SK-N-SH (cell line): ENCODE data around the gene OR6B2. TPM values are rescaled to one million over a fixed set of nuclear protein-coding genes. Genes with fewer than 3 reads are reported as not detected.

ENCODE experiments used
- CTCF ChIA-PET: fragments of 300-600, 350-600 bp; formaldehyde crosslinking; extraction: SDS; loops from one replicate; lab custom pipeline; 2021; lab: Yijun Ruan, JAX
- POLR2A ChIA-PET: fragments of 350-600 bp; sonication (Branson Sonifier 250); formaldehyde crosslinking; extraction: SDS; loops from one replicate; lab custom pipeline; 2020; ENCODE audit warnings: antibody characterized with exemption, inconsistent platforms; lab: Yijun Ruan, JAX
- DNase-seq: peaks from one replicate; pipeline ENCODE4 v3.0.0; 2012
- H2AFZ ChIP-seq: fragments of 200-600 bp; sonication (generic); 2 replicates; pipeline ENCODE4 v1.8.1; 2016; ENCODE audit warnings: antibody characterized with exemption, mild to moderate bottlenecking, low read depth
- H3F3A ChIP-seq: fragments of 200-600 bp; sonication (generic); replicated peaks from 2 replicates; pipeline ENCODE3; 2016; ENCODE audit warnings: antibody characterized with exemption, mild to moderate bottlenecking; ENCODE audit not compliant: insufficient read depth
- H3K27ac ChIP-seq, 2 experiments: fragments of 200-500 bp in 1 of 2; fragments of 200-600 bp in 1 of 2; sonication (Bioruptor generic) in 1 of 2; sonication (generic), shearing (Covaris generic) in 1 of 2; 2 replicates each; pipeline versions ENCODE4 v1.5.1 to v1.6.1; 2014 to 2016; ENCODE audit warnings: low read depth in 2 of 2, inconsistent platforms in 1 of 2, low read length in 1 of 2, mild to moderate bottlenecking in 1 of 2, mixed read lengths in 1 of 2
- H3K27me3 ChIP-seq: fragments of 200-600 bp; sonication (generic), shearing (Covaris generic); 2 replicates; pipeline ENCODE4 v1.6.1; 2016; ENCODE audit warnings: mixed run types; ENCODE audit not compliant: insufficient read depth
- H3K36me3 ChIP-seq, 2 experiments: fragments of 200-500 bp in 1 of 2; fragments of 200-600 bp in 1 of 2; sonication (Bioruptor generic) in 1 of 2; sonication (generic) in 1 of 2; replicated peaks in 1 of 2; 2 replicates each; pipeline versions ENCODE3 to v1.5.1; 2014 to 2016; ENCODE audit warnings: low read length in 1 of 2, mild to moderate bottlenecking in 1 of 2; ENCODE audit not compliant: insufficient read depth in 2 of 2, control insufficient read depth in 1 of 2
- H3K4me1 ChIP-seq, 2 experiments: fragments of 200-500 bp in 1 of 2; fragments of 200-600 bp in 1 of 2; sonication (Bioruptor generic) in 1 of 2; sonication (generic), shearing (Covaris generic) in 1 of 2; 2 replicates each; pipeline versions ENCODE4 v1.5.1 to v1.6.1; 2014 to 2016; ENCODE audit warnings: low read depth in 1 of 2, low read length in 1 of 2, mixed run types in 1 of 2; ENCODE audit not compliant: insufficient read depth in 2 of 2, control insufficient read depth in 1 of 2
- H3K4me2 ChIP-seq: fragments of 200-600 bp; sonication (generic), shearing (Covaris generic); 2 replicates; pipeline ENCODE4 v1.6.1; 2017; ENCODE audit warnings: mixed run types
- H3K4me3 ChIP-seq, 2 experiments: fragments of 200-500 bp in 1 of 2; fragments of 200-600 bp in 1 of 2; sonication (Bioruptor generic) in 1 of 2; sonication (generic), shearing (Covaris generic) in 1 of 2; 2 replicates each; pipeline versions ENCODE4 v1.5.1 to v1.8.1; 2014 to 2016; ENCODE audit warnings: low read depth in 2 of 2, inconsistent platforms in 1 of 2, low read length in 1 of 2, mild to moderate bottlenecking in 1 of 2, mixed read lengths in 1 of 2, moderate library complexity in 1 of 2
- H3K79me2 ChIP-seq: fragments of 200-600 bp; sonication (generic); 2 replicates; pipeline ENCODE4 v1.8.1; 2017; ENCODE audit warnings: mild to moderate bottlenecking; ENCODE audit not compliant: insufficient read depth
- H3K9ac ChIP-seq: fragments of 200-600 bp; sonication (generic); 2 replicates; pipeline ENCODE4 v1.6.1; 2017; ENCODE audit warnings: mixed run types
- H3K9me2 ChIP-seq: fragments of 200-600 bp; sonication (generic); 2 replicates; pipeline ENCODE4 v1.6.1; 2017; ENCODE audit warnings: mixed run types
- H3K9me3 ChIP-seq: fragments of 200-600 bp; sonication (generic); 2 replicates; pipeline ENCODE4 v1.6.1; 2017; ENCODE audit warnings: mixed run types, mild to moderate bottlenecking, moderate library complexity
- H4K20me1 ChIP-seq: fragments of 200-600 bp; sonication (generic); 2 replicates; pipeline ENCODE4 v1.6.1; 2017; ENCODE audit warnings: mild to moderate bottlenecking, mixed run types; ENCODE audit not compliant: insufficient read depth
- ELF1 ChIP-seq: IDR thresholded peaks from 2 replicates; pipeline ENCODE4 v1.4.0; 2012
- EP300 ChIP-seq, 2 experiments: IDR thresholded peaks; 2 replicates each; pipeline versions ENCODE4 v1.4.0 to v1.6.1; 2012; ENCODE audit warnings: borderline replicate concordance in 1 of 2, low read depth in 1 of 2, low read length in 1 of 2
- EZH2phosphoT487 ChIP-seq: fragments of 200-600 bp; sonication (generic); IDR thresholded peaks from 2 replicates; pipeline ENCODE4 v1.6.1; 2017; ENCODE audit warnings: low read depth, mixed run types, mild to moderate bottlenecking, antibody characterized with exemption, moderate library complexity, borderline replicate concordance
- FOSL2 ChIP-seq: IDR thresholded peaks from 2 replicates; pipeline ENCODE4 v1.4.0; 2012; ENCODE audit warnings: low read depth, mild to moderate bottlenecking, moderate library complexity, borderline replicate concordance
- FOXM1 ChIP-seq: IDR thresholded peaks from 2 replicates; pipeline ENCODE4 v1.4.0; 2012; ENCODE audit warnings: low read depth, mild to moderate bottlenecking
- GABPA ChIP-seq: IDR thresholded peaks from 2 replicates; pipeline ENCODE4 v1.4.0; 2012; ENCODE audit warnings: low read depth, mild to moderate bottlenecking
- IRF3 ChIP-seq: fragments of 150-350 bp; IDR thresholded peaks from 2 replicates; pipeline ENCODE4 v1.6.1; 2016; ENCODE audit warnings: mild to moderate bottlenecking, low read depth, low read length
- MAX ChIP-seq: IDR thresholded peaks from 2 replicates; pipeline ENCODE4 v1.4.0; 2012; ENCODE audit warnings: low read depth
- MEF2A ChIP-seq: IDR thresholded peaks from 2 replicates; pipeline ENCODE4 v1.4.0; 2012; ENCODE audit warnings: low read depth, borderline replicate concordance
- NFIC ChIP-seq: IDR thresholded peaks from 2 replicates; pipeline ENCODE4 v1.4.0; 2012; ENCODE audit warnings: borderline replicate concordance
- NRF1 ChIP-seq: IDR thresholded peaks from 2 replicates; pipeline ENCODE4 v1.6.1; 2012; ENCODE audit warnings: low read depth, mild to moderate bottlenecking, low read length
- RCOR1 ChIP-seq: fragments of 150-350 bp; IDR thresholded peaks from 2 replicates; pipeline ENCODE4 v1.6.1; 2017; ENCODE audit warnings: antibody characterized with exemption, low read length
- REST ChIP-seq: IDR thresholded peaks from 2 replicates; pipeline ENCODE4 v1.6.1; 2012; ENCODE audit warnings: mild to moderate bottlenecking, low read depth, low read length, moderate library complexity
- SMC3 ChIP-seq: IDR thresholded peaks from 2 replicates; pipeline ENCODE4 v1.6.1; 2012; ENCODE audit warnings: low read depth, low read length, improper control_type of control experiment
- TEAD4 ChIP-seq: IDR thresholded peaks from 2 replicates; pipeline ENCODE4 v1.4.0; 2012; ENCODE audit warnings: mild to moderate bottlenecking, borderline replicate concordance; ENCODE audit not compliant: insufficient read depth
- USF1 ChIP-seq: IDR thresholded peaks from 2 replicates; pipeline ENCODE4 v1.4.0; 2012; ENCODE audit warnings: low read depth, borderline replicate concordance
- USF2 ChIP-seq: fragments of 150-350 bp; IDR thresholded peaks from 2 replicates; pipeline ENCODE4 v1.6.1; 2017; ENCODE audit warnings: antibody characterized with exemption, low read length, low read depth, borderline replicate concordance
- YY1 ChIP-seq: IDR thresholded peaks from 2 replicates; pipeline ENCODE4 v1.4.0; 2012; ENCODE audit warnings: low read depth, mild to moderate bottlenecking
- ZBTB33 ChIP-seq: IDR thresholded peaks from 2 replicates; pipeline ENCODE4 v1.4.0; 2012; ENCODE audit warnings: low read depth, borderline replicate concordance
- WGBS: methylation state at CpG from one replicate; pipeline ENCODE4 v1.1.6; 2017; ENCODE audit warnings: low lambda C conversion rate; 5-methylcytosine and 5-hydroxymethylcytosine counted together
- polyA plus RNA-seq, 3 experiments: library from polyadenylated mRNA; depleted of rRNA; stranded (reverse); fragments of >200 nt; gene quantifications; 2 replicates each; pipeline ENCODE4 v1.2.3, GENCODE V29; 2012

OR6B2 gene
- polyA plus RNA-seq, 1 of the 3 experiments (the other 2 are of a cell fraction), result not detected

GRCh38 chr2:240018071-240018750, 12.0 kb downstream of the OR6B2 start (continued):
- no peak for TF ChIP-seq EZH2phosphoT487
- no peak for TF ChIP-seq USF1
- TF ChIP-seq, all 33 proteins: peak for 0

GRCh38 chr2:240014327-240014726, 15.9 kb downstream of the OR6B2 start:
- Histone ChIP-seq H3K9me3 (no peaks in the 10 kb centered on the region), H3K79me2 (peaks cover 3% of the 10 kb centered on the region; the same call in 1 of the 2 replicates), H3F3A (no peaks in the 10 kb centered on the region), H3K27ac (no peak overlapping the region), H3K4me2 (no peak overlapping the region), H2AFZ (no peak overlapping the region), H3K4me3 (no peak overlapping the region), H3K9ac (no peak overlapping the region), H4K20me1 (0 out of 2 replicates have a peak, but pooled peaks cover 4% of the 10 kb centered on the region), H3K4me1 (no peaks in the 10 kb centered on the region), H3K27me3 (no peaks in the 10 kb centered on the region), H3K9me2 (no peaks in the 10 kb centered on the region), H3K36me3 (peaks cover 50 to 84% of the 10 kb centered on the region in 2 experiments)
- no peak for DNase-seq
- 92% methylated on average over 5 of the region's 9 CpGs for WGBS
- ChIA-PET CTCF (interaction anchor here (1.9 kb wide), 1 partner anchor 11 kb away, joined by 11 read pairs; the partner anchor contains the start of gene NDUFA10), POLR2A (no interaction called here)
- no peak for TF ChIP-seq EZH2phosphoT487
- no peak for TF ChIP-seq GABPA
- no peak for TF ChIP-seq YY1
- no peak for TF ChIP-seq USF2
- TF ChIP-seq IRF3, result no peak
- TF ChIP-seq RCOR1, result no peak
- TF ChIP-seq ELF1, result no peak
- no peak for TF ChIP-seq ZBTB33
- no peak for TF ChIP-seq EP300 (IDR thresholded peaks at IDR 0.05; ENCODE audit: borderline replicate concordance in 1 of 2, low read depth in 1 of 2, low read length in 1 of 2)
- TF ChIP-seq REST, result no peak
- TF ChIP-seq TEAD4, result no peak
- no peak for TF ChIP-seq NFIC
- TF ChIP-seq MAX, result no peak
- no peak for TF ChIP-seq FOXM1
- no peak for TF ChIP-seq SMC3
- TF ChIP-seq MEF2A, result no peak
- no peak for TF ChIP-seq NRF1
- TF ChIP-seq FOSL2, result no peak
